Stimulated activated CD4-positive, alpha-beta T cell treated with anti-CD3 and anti-CD28 coated beads, Interleukin-2, amount 100 ng/mL, for 4 hours (primary cell): ENCODE data around the gene RNU1-3.
"Not testable (repeated sequence)": the region's sequence is repeated elsewhere in the genome, so short reads cannot be mapped to it uniquely, and the experiment has no call there.

ENCODE experiments used
- DNase-seq: peaks from one replicate; pipeline ENCODE4 v3.0.0-alpha.2; 2020; ENCODE audit warnings: low read depth

The RNU1-3 gene

GRCh38 chr1:16636551-16637195 is 30.1 kb downstream of the RNU1-3 start:
- not testable (repeated sequence) for DNase-seq

- DNase-seq, result not testable (repeated sequence)
Observed at GRCh38 chr1:16635959-16636358, 30.8 kb downstream of the RNU1-3 start.

- not testable (repeated sequence) for DNase-seq
Observed at GRCh38 chr1:16633540-16634282, 33.0 kb downstream of the RNU1-3 start.

- DNase-seq, result not testable (repeated sequence)
Observed at GRCh38 chr1:16632044-16632850, 34.5 kb downstream of the RNU1-3 start.

- DNase-seq, result no peak
Observed at GRCh38 chr1:16631248-16632043, 35.3 kb downstream of the RNU1-3 start.

- no peak for DNase-seq
Observed at GRCh38 chr1:16630661-16631247, 36.0 kb downstream of the RNU1-3 start.

- not testable (repeated sequence) for DNase-seq
Observed at GRCh38 chr1:16629916-16630530, 36.7 kb downstream of the RNU1-3 start.

GRCh38 chr1:16628361-16629111 is 38.2 kb downstream of the RNU1-3 start:
- DNase-seq, result no peak

- DNase-seq, result not testable (repeated sequence)
Observed at GRCh38 chr1:16626409-16626983, 40.3 kb downstream of the RNU1-3 start.

GRCh38 chr1:16625497-16626408 is 41.0 kb downstream of the RNU1-3 start:
- DNase-seq, result no peak

- not testable (repeated sequence) for DNase-seq
Observed at GRCh38 chr1:16623812-16624719, 42.7 kb downstream of the RNU1-3 start.

- not testable (repeated sequence) for DNase-seq
Observed at GRCh38 chr1:16623337-16623736, 43.4 kb downstream of the RNU1-3 start.

- not testable (repeated sequence) for DNase-seq
Observed at GRCh38 chr1:16621681-16622315, 45.0 kb downstream of the RNU1-3 start.

GRCh38 chr1:16621300-16621658 is 45.5 kb downstream of the RNU1-3 start:
- DNase-seq, result no peak

- DNase-seq, result not testable (repeated sequence)
Observed at GRCh38 chr1:16619803-16620501, 46.8 kb downstream of the RNU1-3 start.

- no peak for DNase-seq
Observed at GRCh38 chr1:16618719-16619118, 48.0 kb downstream of the RNU1-3 start.
